ENCODE data around the gene TRAF3IP3.

TRAF3IP3 gene

GRCh38 chr1:209775678-209776077 is 19.8 kb downstream of the TRAF3IP3 start:
- Histone ChIP-seq H3K27ac (ENCODE audit: low read depth, low read length) (no peak overlapping the region), H3K36me3 (ENCODE audit: control insufficient read depth in 1 of 2, insufficient read depth in 2 of 2, low read length in 2 of 2) (peaks cover 0 to 18% of the 10 kb centered on the region in 2 donors), H3K4me1 (ENCODE audit: control insufficient read depth in 1 of 2, insufficient read depth in 2 of 2, low read length in 2 of 2) (peaks cover 9 to 15% of the 10 kb centered on the region in 2 donors), H3K9ac (ENCODE audit: low read depth in 1 of 2, low read length in 2 of 2) (no peak overlapping the region), H3K9me3 (ENCODE audit: control insufficient read depth in 1 of 2, low read length in 2 of 2) (no peaks in the 10 kb centered on the region), H3K27me3 (ENCODE audit: control insufficient read depth in 1 of 2, insufficient read depth in 2 of 2, low read length in 2 of 2) (no peaks in the 10 kb centered on the region), H3K4me3 (ENCODE audit: low read depth in 1 of 2, low read length in 2 of 2) (no peak overlapping the region)

GRCh38 chr1:209777587-209777986 is 21.7 kb downstream of the TRAF3IP3 start:
- Histone ChIP-seq H3K36me3 (ENCODE audit: control insufficient read depth in 1 of 2, insufficient read depth in 2 of 2, low read length in 2 of 2) (peaks cover 0 to 18% of the 10 kb centered on the region in 2 donors), H3K4me3 (ENCODE audit: low read depth in 1 of 2, low read length in 2 of 2) (no peak overlapping the region), H3K9ac (ENCODE audit: low read depth in 1 of 2, low read length in 2 of 2) (no peak overlapping the region), H3K27ac (ENCODE audit: low read depth, low read length) (no peak overlapping the region), H3K4me1 (ENCODE audit: control insufficient read depth in 1 of 2, insufficient read depth in 2 of 2, low read length in 2 of 2) (peaks cover 6 to 10% of the 10 kb centered on the region in 2 donors), H3K27me3 (ENCODE audit: control insufficient read depth in 1 of 2, insufficient read depth in 2 of 2, low read length in 2 of 2) (no peaks in the 10 kb centered on the region), H3K9me3 (ENCODE audit: control insufficient read depth in 1 of 2, low read length in 2 of 2) (no peaks in the 10 kb centered on the region)

- H3K36me3 ChIP-seq (ENCODE audit: control insufficient read depth in 1 of 2, insufficient read depth in 2 of 2, low read length in 2 of 2) = peaks cover 0 to 18% of the 10 kb centered on the region in 2 donors
These were observed 22.2 kb downstream of the TRAF3IP3 start for GRCh38 chr1:209778102-209778501.

DNA sequence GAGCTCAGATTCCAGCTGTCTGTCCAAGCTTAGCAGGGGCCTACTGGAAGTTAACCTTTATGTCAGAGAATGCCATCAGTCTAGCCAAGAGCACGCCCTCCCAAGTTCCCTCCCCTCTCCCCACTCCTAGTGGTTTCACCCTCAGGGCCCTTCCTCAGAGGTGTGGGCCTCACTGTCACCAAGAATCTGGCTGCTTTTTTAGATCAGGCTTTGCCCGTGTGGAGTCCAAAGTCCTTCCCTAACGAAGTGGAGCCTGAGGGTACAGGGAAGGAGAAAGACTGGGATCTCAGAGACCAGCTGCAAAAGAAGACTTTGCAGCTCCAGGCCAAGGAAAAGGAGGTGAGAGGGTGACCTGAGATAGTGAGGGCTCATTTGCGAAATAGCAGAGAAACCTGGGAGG is 24.4 kb downstream of the TRAF3IP3 start:
- H3K36me3 ChIP-seq (ENCODE audit: control insufficient read depth in 1 of 2, insufficient read depth in 2 of 2, low read length in 2 of 2) = peaks cover 0 to 18% of the 10 kb centered on the region in 2 donors
- peaks cover 23 to 28% of the 10 kb centered on the region in 2 donors for H3K4me1 ChIP-seq (ENCODE audit: control insufficient read depth in 1 of 2, insufficient read depth in 2 of 2, low read length in 2 of 2)
- H3K27ac ChIP-seq (ENCODE audit: low read depth, low read length) = no peak overlapping the region
- no peak overlapping the region for H3K9ac ChIP-seq (ENCODE audit: low read depth in 1 of 2, low read length in 2 of 2)
- no peaks in the 10 kb centered on the region for H3K9me3 ChIP-seq (ENCODE audit: control insufficient read depth in 1 of 2, low read length in 2 of 2)
- H3K27me3 ChIP-seq (ENCODE audit: control insufficient read depth in 1 of 2, insufficient read depth in 2 of 2, low read length in 2 of 2) = no peaks in the 10 kb centered on the region
- no peak overlapping the region for H3K4me3 ChIP-seq (ENCODE audit: low read depth in 1 of 2, low read length in 2 of 2)

More at GRCh38 chr1:209778102-209778501, 22.2 kb downstream of the TRAF3IP3 start:
- Histone ChIP-seq H3K9me3 (ENCODE audit: control insufficient read depth in 1 of 2, low read length in 2 of 2) (no peaks in the 10 kb centered on the region), H3K27ac (ENCODE audit: low read depth, low read length) (no peak overlapping the region), H3K4me1 (ENCODE audit: control insufficient read depth in 1 of 2, insufficient read depth in 2 of 2, low read length in 2 of 2) (peaks cover 9 to 11% of the 10 kb centered on the region in 2 donors), H3K4me3 (ENCODE audit: low read depth in 1 of 2, low read length in 2 of 2) (no peak overlapping the region), H3K9ac (ENCODE audit: low read depth in 1 of 2, low read length in 2 of 2) (no peak overlapping the region), H3K27me3 (ENCODE audit: control insufficient read depth in 1 of 2, insufficient read depth in 2 of 2, low read length in 2 of 2) (no peaks in the 10 kb centered on the region)

GRCh38 chr1:209783386-209783785 is 27.5 kb downstream of the TRAF3IP3 start:
- peak overlapping the region; percentile 75 to 93 for H3K9ac ChIP-seq (ENCODE audit: low read depth in 1 of 2, low read length in 2 of 2)
- H3K27me3 ChIP-seq (ENCODE audit: control insufficient read depth in 1 of 2, insufficient read depth in 2 of 2, low read length in 2 of 2) = no peaks in the 10 kb centered on the region
- peaks cover 0 to 14% of the 10 kb centered on the region in 2 donors for H3K36me3 ChIP-seq (ENCODE audit: control insufficient read depth in 1 of 2, insufficient read depth in 2 of 2, low read length in 2 of 2)
- peak overlapping the region; percentile 81 to 86 for H3K4me3 ChIP-seq (ENCODE audit: low read depth in 1 of 2, low read length in 2 of 2)
- peaks cover 50 to 54% of the 10 kb centered on the region in 2 donors for H3K4me1 ChIP-seq (ENCODE audit: control insufficient read depth in 1 of 2, insufficient read depth in 2 of 2, low read length in 2 of 2)
- no peaks in the 10 kb centered on the region for H3K9me3 ChIP-seq (ENCODE audit: control insufficient read depth in 1 of 2, low read length in 2 of 2)
- no peak overlapping the region for H3K27ac ChIP-seq (ENCODE audit: low read depth, low read length)

DNA sequence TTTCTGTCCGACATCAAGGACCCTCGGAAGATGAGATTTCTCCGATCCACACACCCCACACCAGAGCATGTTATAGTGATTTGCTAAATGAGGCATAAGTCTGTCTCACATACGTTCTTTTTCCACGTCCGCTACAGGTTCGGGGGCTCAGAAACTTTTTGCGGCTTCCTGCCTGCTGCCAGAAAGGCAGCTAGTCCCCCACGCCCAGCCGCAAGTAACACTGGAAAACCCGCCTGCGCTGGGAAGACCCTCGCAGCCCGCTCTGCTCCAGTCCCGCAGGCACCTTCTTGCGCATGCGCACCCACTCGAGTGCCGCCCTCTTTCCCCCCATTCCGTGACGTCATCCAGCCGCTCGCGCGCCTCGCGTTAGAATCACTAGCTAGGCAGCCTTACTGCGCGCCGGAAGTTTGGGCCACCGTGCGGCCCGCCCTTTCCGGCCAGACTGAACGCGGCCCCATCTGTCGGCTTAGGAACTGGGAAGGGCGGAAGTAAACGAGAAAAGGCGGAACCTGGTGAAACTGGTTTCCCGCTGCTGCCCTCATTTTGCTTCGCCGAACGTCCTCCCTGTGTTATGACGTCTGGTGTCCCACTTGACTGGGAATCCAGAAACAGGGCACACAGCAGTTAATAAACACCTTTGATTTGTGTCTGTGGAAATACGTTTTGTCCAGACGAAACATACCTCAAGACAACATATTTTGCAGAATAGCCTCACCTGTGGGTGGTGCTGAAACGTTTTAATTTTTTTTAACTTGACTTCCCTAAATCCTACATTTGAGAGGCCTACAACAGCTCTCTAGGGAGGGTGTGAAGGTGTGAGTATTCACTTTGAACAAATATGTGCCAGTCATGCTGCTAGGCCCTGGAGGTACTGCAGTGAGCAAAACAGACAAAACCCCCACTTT is 28.7 kb downstream of the TRAF3IP3 start, which contains the start of gene C1orf74:
Gene C1orf74 (minus strand): TSS at position 295 of the 905 bp plus-strand sequence. CDS start 925 bp downstream, outside the sequence.
- H3K4me1 ChIP-seq (ENCODE audit: control insufficient read depth in 1 of 2, insufficient read depth in 2 of 2, low read length in 2 of 2) = peaks cover 52 to 55% of the 10 kb centered on the region in 2 donors
- no peaks in the 10 kb centered on the region for H3K9me3 ChIP-seq (ENCODE audit: control insufficient read depth in 1 of 2, low read length in 2 of 2)
- peaks cover 4 to 25% of the 10 kb centered on the region in 2 donors for H3K36me3 ChIP-seq (ENCODE audit: control insufficient read depth in 1 of 2, insufficient read depth in 2 of 2, low read length in 2 of 2)
- H3K9ac ChIP-seq (ENCODE audit: low read depth in 1 of 2, low read length in 2 of 2) = peak within 1 kb of the TSS; percentile 75 to 93
- H3K27me3 ChIP-seq (ENCODE audit: control insufficient read depth in 1 of 2, insufficient read depth in 2 of 2, low read length in 2 of 2) = no peaks in the 10 kb centered on the region
- H3K4me3 ChIP-seq (ENCODE audit: low read depth in 1 of 2, low read length in 2 of 2) = peak within 1 kb of the TSS; percentile 81 to 86
- H3K27ac ChIP-seq (ENCODE audit: low read depth, low read length) = peak within 1 kb of the TSS; percentile 72

GRCh38 chr1:209785592-209785991 is 29.7 kb downstream of the TRAF3IP3 start:
- Histone ChIP-seq H3K27me3 (ENCODE audit: control insufficient read depth in 1 of 2, insufficient read depth in 2 of 2, low read length in 2 of 2) (no peaks in the 10 kb centered on the region), H3K27ac (ENCODE audit: low read depth, low read length) (no peak overlapping the region), H3K4me3 (ENCODE audit: low read depth in 1 of 2, low read length in 2 of 2) (no peak overlapping the region), H3K36me3 (ENCODE audit: control insufficient read depth in 1 of 2, insufficient read depth in 2 of 2, low read length in 2 of 2) (peaks cover 13 to 30% of the 10 kb centered on the region in 2 donors), H3K9me3 (ENCODE audit: control insufficient read depth in 1 of 2, low read length in 2 of 2) (no peaks in the 10 kb centered on the region), H3K9ac (ENCODE audit: low read depth in 1 of 2, low read length in 2 of 2) (no peak overlapping the region), H3K4me1 (ENCODE audit: control insufficient read depth in 1 of 2, insufficient read depth in 2 of 2, low read length in 2 of 2) (peaks cover 52% of the 10 kb centered on the region in 2 donors)

GRCh38 chr1:209786146-209786545 is 30.3 kb downstream of the TRAF3IP3 start:
- Histone ChIP-seq H3K9ac (ENCODE audit: low read depth in 1 of 2, low read length in 2 of 2) (peak overlapping the region in 1 of 2 donors; percentile 28), H3K36me3 (ENCODE audit: control insufficient read depth in 1 of 2, insufficient read depth in 2 of 2, low read length in 2 of 2) (peaks cover 14 to 34% of the 10 kb centered on the region in 2 donors), H3K4me3 (ENCODE audit: low read depth in 1 of 2, low read length in 2 of 2) (no peak overlapping the region), H3K4me1 (ENCODE audit: control insufficient read depth in 1 of 2, insufficient read depth in 2 of 2, low read length in 2 of 2) (peaks cover 55 to 56% of the 10 kb centered on the region in 2 donors), H3K27ac (ENCODE audit: low read depth, low read length) (no peak overlapping the region), H3K9me3 (ENCODE audit: control insufficient read depth in 1 of 2, low read length in 2 of 2) (no peaks in the 10 kb centered on the region), H3K27me3 (ENCODE audit: control insufficient read depth in 1 of 2, insufficient read depth in 2 of 2, low read length in 2 of 2) (no peaks in the 10 kb centered on the region)

DNA sequence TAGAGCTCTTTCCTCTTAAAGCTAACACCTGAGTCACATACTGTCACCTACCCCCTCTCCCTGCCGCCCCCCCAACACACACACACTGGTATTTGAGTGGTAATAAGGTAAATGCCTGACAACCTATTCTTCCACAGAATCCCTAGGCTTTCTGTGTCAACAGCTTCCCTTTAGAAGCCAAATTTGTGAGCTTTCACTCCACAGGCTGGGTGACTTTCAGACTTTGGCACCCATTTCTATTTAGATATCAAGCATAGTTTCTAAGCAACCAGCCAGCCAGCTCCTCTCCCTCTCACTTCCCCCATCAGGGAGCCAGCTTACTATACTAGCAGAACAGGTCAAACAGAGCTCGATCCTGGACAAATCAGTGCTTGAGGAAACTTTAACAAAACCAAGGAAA is 31.7 kb downstream of the TRAF3IP3 start:
- H3K36me3 ChIP-seq (ENCODE audit: control insufficient read depth in 1 of 2, insufficient read depth in 2 of 2, low read length in 2 of 2) = peaks cover 19 to 36% of the 10 kb centered on the region in 2 donors
- H3K9ac ChIP-seq (ENCODE audit: low read depth in 1 of 2, low read length in 2 of 2) = peak overlapping the region; percentile 5 to 36
- H3K4me1 ChIP-seq (ENCODE audit: control insufficient read depth in 1 of 2, insufficient read depth in 2 of 2, low read length in 2 of 2) = peaks cover 67 to 68% of the 10 kb centered on the region in 2 donors
- no peaks in the 10 kb centered on the region for H3K9me3 ChIP-seq (ENCODE audit: control insufficient read depth in 1 of 2, low read length in 2 of 2)
- no peaks in the 10 kb centered on the region for H3K27me3 ChIP-seq (ENCODE audit: control insufficient read depth in 1 of 2, insufficient read depth in 2 of 2, low read length in 2 of 2)
- peak overlapping the region; percentile 67 for H3K27ac ChIP-seq (ENCODE audit: low read depth, low read length)
- H3K4me3 ChIP-seq (ENCODE audit: low read depth in 1 of 2, low read length in 2 of 2) = peak overlapping the region in 1 of 2 donors; percentile 33

DNA sequence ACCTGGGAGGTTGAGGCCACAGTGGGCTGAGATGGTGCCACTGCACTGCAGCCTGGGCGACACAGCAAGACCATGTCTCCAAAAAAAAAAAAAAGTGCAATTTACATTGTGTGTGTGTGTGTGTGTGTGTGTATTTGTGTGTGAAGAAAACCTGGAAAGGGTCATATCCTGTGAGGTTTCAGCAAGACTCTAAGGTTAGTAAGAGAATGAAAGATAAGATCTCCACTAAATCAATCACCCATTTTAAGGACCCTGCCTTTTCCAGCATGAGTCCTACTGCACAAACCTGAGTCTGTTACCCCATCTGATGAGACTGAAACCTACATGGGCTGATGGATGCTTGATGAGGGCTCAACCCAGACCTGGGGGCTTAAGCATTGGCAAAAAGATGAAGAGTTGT is 33.4 kb downstream of the TRAF3IP3 start:
- Histone ChIP-seq H3K36me3 (ENCODE audit: control insufficient read depth in 1 of 2, insufficient read depth in 2 of 2, low read length in 2 of 2) (peaks cover 19 to 36% of the 10 kb centered on the region in 2 donors), H3K4me1 (ENCODE audit: control insufficient read depth in 1 of 2, insufficient read depth in 2 of 2, low read length in 2 of 2) (peaks cover 53 to 59% of the 10 kb centered on the region in 2 donors), H3K9ac (ENCODE audit: low read depth in 1 of 2, low read length in 2 of 2) (no peak overlapping the region), H3K27ac (ENCODE audit: low read depth, low read length) (no peak overlapping the region), H3K27me3 (ENCODE audit: control insufficient read depth in 1 of 2, insufficient read depth in 2 of 2, low read length in 2 of 2) (no peaks in the 10 kb centered on the region), H3K9me3 (ENCODE audit: control insufficient read depth in 1 of 2, low read length in 2 of 2) (no peaks in the 10 kb centered on the region), H3K4me3 (ENCODE audit: low read depth in 1 of 2, low read length in 2 of 2) (no peak overlapping the region)
